ENCODE results near the gene PIM3. TPM values are rescaled to one million over a fixed set of nuclear protein-coding genes. Genes with fewer than 3 reads are reported as not detected.
A peak's percentile ranks its signal among the peaks of the same experiment; 100 is the strongest.

The PIM3 gene
- total and polyA plus RNA-seq, 2 of the 8 experiments (the other 6 are each of a cell fraction or from before 2014, with no cell fraction given), result 22.6 to 30.0 TPM

DNA sequence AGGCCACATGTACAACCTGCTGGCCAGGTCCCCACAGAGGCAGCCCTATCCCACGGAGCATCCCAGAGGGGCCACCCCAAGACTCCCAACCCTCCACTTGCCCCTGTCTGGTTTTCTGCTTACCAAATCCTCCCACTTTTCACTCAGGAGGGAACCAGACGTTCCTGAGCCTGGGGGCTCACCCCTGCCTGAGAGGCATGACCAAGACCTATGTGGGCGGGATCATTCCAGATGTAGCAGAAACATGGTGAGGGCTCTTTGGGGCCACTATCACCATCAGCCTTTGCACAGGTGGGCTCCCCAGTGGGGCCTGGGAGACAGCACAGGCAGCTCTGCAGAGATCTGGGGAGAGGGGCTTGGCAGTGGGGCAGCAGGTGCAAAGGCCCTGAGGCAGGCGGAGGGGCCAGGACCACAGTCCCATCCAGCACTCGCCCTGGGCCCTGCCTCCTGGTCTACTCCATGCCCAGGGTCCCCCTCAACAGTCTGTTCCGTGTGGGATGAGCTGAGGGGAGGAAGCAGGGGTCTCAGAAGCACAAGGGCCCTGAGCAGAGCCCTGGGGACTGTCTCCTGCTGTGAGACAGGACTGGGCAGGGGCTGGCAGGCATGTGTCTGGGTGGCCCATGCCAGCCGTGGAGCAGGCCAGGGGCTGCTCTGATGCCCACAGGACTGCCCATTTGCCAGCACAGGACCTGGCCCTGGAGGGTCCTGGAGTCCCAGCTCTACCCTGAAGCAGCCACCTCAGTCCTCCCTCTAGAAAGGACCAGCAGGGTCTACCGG lies 9.4 kb downstream of the PIM3 start:
- H2BK15ac ChIP-seq (ENCODE audit: low read length), result 0 out of 2 replicates have a peak overlapping the region, but pooled peaks have one; percentile 8
- no peak overlapping the region for H3K4me3 ChIP-seq (ENCODE audit: extremely low read depth in 1 of 4, insufficient read depth in 2 of 4, low read depth in 3 of 4, low read length in 4 of 4)
- H3K27ac ChIP-seq (ENCODE audit: low read depth, low read length), result no peak overlapping the region
- H3K79me1 ChIP-seq (ENCODE audit: low read depth, low read length), result peaks cover 3% of the 10 kb centered on the region; the same call in 1 of the 2 replicates
- H3K9ac ChIP-seq (replicated peaks in 1 of 4; ENCODE audit: extremely low read depth in 1 of 4, low read depth in 3 of 4, low read length in 3 of 4), result no peak overlapping the region
- H3K4ac ChIP-seq (replicated peaks; ENCODE audit: insufficient read length, low read depth, low read length), result no peak overlapping the region
- H4K20me1 ChIP-seq (replicated peaks in 1 of 2; ENCODE audit: control insufficient read depth in 1 of 2, insufficient read depth in 2 of 2, low read length in 2 of 2), result peaks cover 0 to 11% of the 10 kb centered on the region in 2 experiments
- peak overlapping the region; percentile 95; the same call in 1 of the 2 replicates for H2BK12ac ChIP-seq (ENCODE audit: low read depth, low read length)
- 89% methylated on average over 7 of the region's 8 CpGs; no CpG with 5 or more reads in 1 of the 2 experiments for WGBS, 2 experiments (ENCODE audit: extremely low coverage in 1 of 2, insufficient coverage in 1 of 2, insufficient read length in 1 of 2, insufficient replicate concordance in 2 of 2, low coverage in 1 of 2, low lambda C conversion rate in 2 of 2, missing lambda C conversion rate in 1 of 2)
- H2BK20ac ChIP-seq (ENCODE audit: low read length), result peak overlapping the region; percentile 80; the same call in 1 of the 2 replicates
- H3K4me1 ChIP-seq (replicated peaks in 1 of 4; ENCODE audit: control insufficient read depth in 3 of 4, insufficient read depth in 4 of 4, low read length in 3 of 4), result peaks cover 0 to 18% (median 7%) of the 10 kb centered on the region in 4 experiments; a peak in 6 of 7 replicates
- H3K9me3 ChIP-seq (ENCODE audit: insufficient read depth in 2 of 2, low read depth in 1 of 2, low read length in 1 of 2), result no peaks in the 10 kb centered on the region
- peak overlapping the region; percentile 68 for H3K18ac ChIP-seq (ENCODE audit: extremely low read depth, low read length)
- FAIRE-seq, result no peak
- peak overlapping the region; percentile 95 for H2AK5ac ChIP-seq (ENCODE audit: low read depth, low read length)
- ChIA-PET POLR2A (ENCODE audit: partially characterized antibody) (interaction anchor here (0.9 to 1.5 kb wide), 2 partner anchors 9 to 15 kb away, joined by 3 to 4 read pairs; partner anchors contain the start of gene PIM3), CTCF (ENCODE audit: partially characterized antibody) (interaction anchor here (1.1 to 2.5 kb wide), 3 partner anchors 10 to 60 kb away, joined by 4 to 8 read pairs (median 7); no protein-coding TSS in a partner anchor)
- TF ChIP-seq RFX5 (IDR thresholded peaks at IDR 0.05; ENCODE audit: borderline replicate concordance, low read depth, low read length) (no peak), SIN3A (conservative IDR thresholded peaks at IDR 0.05 in 1 of 2, IDR thresholded peaks at IDR 0.05 in 1 of 2; ENCODE audit: low read depth in 1 of 2, low read length in 2 of 2) (no peak), TAF7 (optimal IDR thresholded peaks at IDR 0.05; ENCODE audit: borderline replicate concordance, low read depth, low read length) (no peak), SIX5 (IDR thresholded peaks at IDR 0.05; ENCODE audit: low read depth, low read length) (no peak), EP300 (IDR thresholded peaks at IDR 0.05; ENCODE audit: borderline replicate concordance in 1 of 2, low read depth in 2 of 2, low read length in 2 of 2) (no peak), KDM1A (IDR thresholded peaks at IDR 0.05; ENCODE audit: borderline replicate concordance, low read length) (peak; percentile 43; the same call in 1 of the 2 replicates)
- peaks cover 6 to 33% (median 24%) of the 10 kb centered on the region in 4 experiments for H3K27me3 ChIP-seq (replicated peaks in 1 of 4; ENCODE audit: control insufficient read depth in 3 of 4, extremely low read depth in 1 of 4, insufficient read depth in 3 of 4, low read length in 3 of 4)
- DNase-seq (ENCODE audit: low read depth in 1 of 2, low spot score in 2 of 2), result peak in 1 of 2 experiments; percentile 47
- no peak overlapping the region for H2AFZ ChIP-seq (ENCODE audit: low read length)
- no peaks in the 10 kb centered on the region for H3K79me2 ChIP-seq (ENCODE audit: control insufficient read depth in 1 of 2, insufficient read depth in 2 of 2, low read length in 2 of 2)
- no peak overlapping the region for H4K8ac ChIP-seq (ENCODE audit: extremely low read depth, insufficient read depth, low read length)
- no peaks in the 10 kb centered on the region; a peak in 1 of 8 replicates for H3K36me3 ChIP-seq (ENCODE audit: control insufficient read depth in 2 of 4, insufficient read depth in 4 of 4, low read length in 3 of 4)
- peak overlapping the region; percentile 46 to 71; a peak in 2 of 4 replicates for H3K4me2 ChIP-seq (ENCODE audit: insufficient read depth in 1 of 2, low read depth in 2 of 2, low read length in 2 of 2)
- no peak overlapping the region for H3K23ac ChIP-seq (ENCODE audit: insufficient read length)
- no peak overlapping the region for H3K14ac ChIP-seq (ENCODE audit: insufficient read length)
- peaks cover 18% of the 10 kb centered on the region for H3K23me2 ChIP-seq (ENCODE audit: low read depth, low read length)
- 0 out of 2 replicates have a peak overlapping the region, but pooled peaks have one; percentile 1 for H2BK5ac ChIP-seq (ENCODE audit: low read depth, low read length)
- H4K91ac ChIP-seq (replicated peaks; ENCODE audit: insufficient read length, low read length), result peak overlapping the region; percentile 45
- H2BK120ac ChIP-seq (replicated peaks; ENCODE audit: low read depth, low read length), result no peak overlapping the region
- H4K5ac ChIP-seq (ENCODE audit: insufficient read length, low read depth, low read length), result no peak overlapping the region
- H3K56ac ChIP-seq (replicated peaks; ENCODE audit: insufficient read length, low read depth, low read length), result no peak overlapping the region

All from H1 (cell line).